HPDE6-E6E7 (cell line): ENCODE measurements around the gene ABTB2.

Experiments
- DNase-seq: peaks from one replicate; pipeline ENCODE4 v3.0.0; 2011; ENCODE audit warnings: missing footprints; ENCODE audit errors: extremely low spot score

ABTB2 gene

GRCh38 chr11:34209809-34210208, 148.0 kb downstream of the ABTB2 start:
- no peak for DNase-seq

GRCh38 chr11:34208266-34209135, 149.3 kb downstream of the ABTB2 start:
- DNase-seq, result no peak

GRCh38 chr11:34207487-34208180, 150.2 kb downstream of the ABTB2 start:
- no peak for DNase-seq

GRCh38 chr11:34206407-34207300, 151.2 kb downstream of the ABTB2 start:
- DNase-seq, result no peak

GRCh38 chr11:34205326-34206035, 152.3 kb downstream of the ABTB2 start:
- DNase-seq, result no peak

GRCh38 chr11:34204396-34205279, 153.2 kb downstream of the ABTB2 start:
- DNase-seq, result peak; percentile 95

- no peak for DNase-seq
These were observed 154.4 kb downstream of the ABTB2 start for GRCh38 chr11:34203377-34203871.

GRCh38 chr11:34201129-34201528, 156.7 kb downstream of the ABTB2 start:
- DNase-seq, result no peak

- DNase-seq, result no peak
These were observed 158.3 kb downstream of the ABTB2 start for GRCh38 chr11:34199525-34199924.

- DNase-seq, result no peak
These were observed 159.3 kb downstream of the ABTB2 start for GRCh38 chr11:34198523-34198922.

GRCh38 chr11:34197256-34197655, 160.6 kb downstream of the ABTB2 start:
- no peak for DNase-seq

- DNase-seq, result no peak
These were observed 163.1 kb downstream of the ABTB2 start for GRCh38 chr11:34194576-34195335.

GRCh38 chr11:34192481-34193401, 165.1 kb downstream of the ABTB2 start:
- peak; percentile 96 for DNase-seq

- no peak for DNase-seq
These were observed 166.2 kb downstream of the ABTB2 start for GRCh38 chr11:34191578-34191977.

- no peak for DNase-seq
These were observed 167.3 kb downstream of the ABTB2 start for GRCh38 chr11:34190192-34191139.

GRCh38 chr11:34189191-34189590, 168.6 kb downstream of the ABTB2 start:
- DNase-seq, result no peak

- DNase-seq, result no peak
These were observed 169.6 kb downstream of the ABTB2 start for GRCh38 chr11:34188181-34188580.
